Liver (tissue), 3 donors: ENCODE measurements around the gene SCAMP5.

Source experiments
- RAD21 ChIP-seq, 2 donors: IDR thresholded peaks; 2 replicates each; pipeline ENCODE4 v1.6.1; 2016; ENCODE audit warnings: antibody characterized with exemption in 2 of 2, mild to moderate bottlenecking in 2 of 2
- RXRA ChIP-seq, 2 donors: IDR thresholded peaks; 2 replicates each; pipeline ENCODE4 v1.6.1; 2017 to 2018; ENCODE audit warnings: antibody characterized with exemption in 2 of 2, mild to moderate bottlenecking in 1 of 2
- TAF1 ChIP-seq: conservative IDR thresholded peaks from 2 replicates; pipeline ENCODE4 v1.6.1; 2016; ENCODE audit warnings: antibody characterized with exemption, mild to moderate bottlenecking
- TF ChIP-seq, protein P1 (sequence below): fragments of 150-350 bp; IDR thresholded peaks from 2 replicates; pipeline ENCODE4 v1.5.1; 2017; ENCODE audit warnings: improper control_type of control experiment, low read depth, low read length; ENCODE audit not compliant: missing input control
- donor health status: healthy.
- donor health status: healthy.

DNA sequence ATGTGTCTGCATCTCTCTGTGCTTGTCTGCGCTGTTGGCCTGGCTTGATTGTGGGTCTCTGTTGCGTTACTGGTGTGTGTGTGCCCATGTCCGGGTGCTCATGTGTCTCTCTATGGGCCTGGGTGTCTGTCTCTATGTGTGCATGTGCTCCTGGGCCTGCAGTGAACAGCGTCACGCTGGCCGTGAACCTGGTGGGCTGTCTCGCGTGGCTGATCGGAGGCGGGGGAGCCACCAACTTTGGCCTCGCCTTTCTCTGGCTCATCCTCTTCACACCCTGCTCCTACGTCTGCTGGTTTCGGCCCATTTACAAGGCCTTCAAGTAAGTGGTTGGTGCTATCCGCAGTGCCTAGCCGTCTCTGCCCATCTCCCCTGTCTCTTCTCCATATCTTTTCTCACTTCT is 21.1 kb downstream of the SCAMP5 start:
- TF ChIP-seq TAF1, result no peak
- TF ChIP-seq, protein P1, sequence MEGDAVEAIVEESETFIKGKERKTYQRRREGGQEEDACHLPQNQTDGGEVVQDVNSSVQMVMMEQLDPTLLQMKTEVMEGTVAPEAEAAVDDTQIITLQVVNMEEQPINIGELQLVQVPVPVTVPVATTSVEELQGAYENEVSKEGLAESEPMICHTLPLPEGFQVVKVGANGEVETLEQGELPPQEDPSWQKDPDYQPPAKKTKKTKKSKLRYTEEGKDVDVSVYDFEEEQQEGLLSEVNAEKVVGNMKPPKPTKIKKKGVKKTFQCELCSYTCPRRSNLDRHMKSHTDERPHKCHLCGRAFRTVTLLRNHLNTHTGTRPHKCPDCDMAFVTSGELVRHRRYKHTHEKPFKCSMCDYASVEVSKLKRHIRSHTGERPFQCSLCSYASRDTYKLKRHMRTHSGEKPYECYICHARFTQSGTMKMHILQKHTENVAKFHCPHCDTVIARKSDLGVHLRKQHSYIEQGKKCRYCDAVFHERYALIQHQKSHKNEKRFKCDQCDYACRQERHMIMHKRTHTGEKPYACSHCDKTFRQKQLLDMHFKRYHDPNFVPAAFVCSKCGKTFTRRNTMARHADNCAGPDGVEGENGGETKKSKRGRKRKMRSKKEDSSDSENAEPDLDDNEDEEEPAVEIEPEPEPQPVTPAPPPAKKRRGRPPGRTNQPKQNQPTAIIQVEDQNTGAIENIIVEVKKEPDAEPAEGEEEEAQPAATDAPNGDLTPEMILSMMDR, result no peak
- no peak for TF ChIP-seq RXRA (IDR thresholded peaks at IDR 0.05)
- TF ChIP-seq RAD21 (IDR thresholded peaks at IDR 0.05), result no peak
